NCI-H1105 (cell line): ENCODE results near the gene CDKAL1.
"Not testable (repeated sequence)": the region's sequence is repeated elsewhere in the genome, so short reads cannot be mapped to it uniquely, and the experiment has no call there.

ENCODE experiments used
- DNase-seq: peaks from one replicate; lab custom pipeline; 2025; lab: John Stamatoyannopoulos, UW

The CDKAL1 gene

DNA sequence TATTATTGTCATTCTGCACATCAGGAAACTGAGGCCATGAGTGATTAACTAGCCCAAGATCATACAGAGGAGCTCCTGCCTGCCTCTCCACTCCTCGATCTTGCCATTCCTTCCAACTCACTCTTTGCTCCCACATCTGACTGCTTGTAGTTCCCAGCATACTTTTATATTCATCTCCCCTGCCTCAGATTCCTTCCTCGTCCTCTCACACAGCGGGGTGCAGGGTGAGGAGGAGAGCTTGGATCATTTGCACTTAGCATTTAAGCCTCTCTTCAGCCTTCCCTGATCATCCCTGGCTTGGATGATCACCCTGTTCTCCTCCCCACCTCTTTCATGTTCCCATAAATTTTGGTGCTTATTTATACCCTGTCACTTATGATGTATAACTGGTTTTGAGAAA, 544.2 kb downstream of the CDKAL1 start:
- no peak for DNase-seq

DNA sequence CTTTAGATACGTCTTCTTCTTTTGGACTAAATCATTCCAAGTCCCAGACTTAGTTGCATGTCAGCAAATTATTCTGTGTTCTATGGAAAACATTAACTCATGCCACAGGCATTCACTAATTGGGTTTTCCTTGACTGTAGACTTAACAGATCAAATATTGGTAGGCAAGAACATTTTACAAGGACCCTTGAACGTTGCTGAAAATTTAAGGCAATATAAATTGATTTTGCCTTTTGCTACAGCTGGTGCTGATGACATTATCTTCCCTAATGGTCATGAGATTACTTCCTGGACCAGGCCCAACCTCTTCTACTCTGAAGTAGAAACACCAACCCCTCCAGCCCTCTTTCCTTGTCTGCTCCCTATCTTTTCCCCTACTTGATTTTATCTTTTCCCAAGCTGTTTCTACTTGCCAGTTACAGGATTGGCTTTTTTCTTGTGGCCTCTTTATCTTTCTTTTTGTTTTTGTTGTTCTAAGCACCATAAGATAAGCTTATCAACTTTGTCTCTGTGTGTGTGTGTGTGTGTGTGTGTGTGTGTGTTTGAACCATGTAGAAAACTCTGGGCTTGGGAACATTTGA, 545.3 kb downstream of the CDKAL1 start:
- no peak for DNase-seq

DNA sequence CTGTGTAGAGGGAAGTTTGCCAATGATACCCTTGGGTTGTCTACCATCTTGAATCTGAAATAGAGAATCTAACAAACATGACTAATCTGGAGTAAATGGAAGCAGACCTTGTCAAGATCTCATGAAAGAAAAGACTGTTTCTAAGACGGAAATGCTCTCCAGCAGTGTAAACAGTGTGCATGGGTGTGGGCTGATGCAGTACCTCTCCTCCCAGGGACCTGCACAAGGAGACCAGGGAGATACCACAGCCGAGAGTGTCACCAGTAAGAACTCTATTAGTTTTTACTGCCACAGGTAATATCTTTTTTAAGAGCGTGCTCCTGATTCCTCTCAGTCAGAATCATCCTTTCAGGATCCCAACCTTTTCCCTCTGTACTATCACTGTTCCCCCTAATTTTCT, 546.0 kb downstream of the CDKAL1 start:
- no peak for DNase-seq

DNA sequence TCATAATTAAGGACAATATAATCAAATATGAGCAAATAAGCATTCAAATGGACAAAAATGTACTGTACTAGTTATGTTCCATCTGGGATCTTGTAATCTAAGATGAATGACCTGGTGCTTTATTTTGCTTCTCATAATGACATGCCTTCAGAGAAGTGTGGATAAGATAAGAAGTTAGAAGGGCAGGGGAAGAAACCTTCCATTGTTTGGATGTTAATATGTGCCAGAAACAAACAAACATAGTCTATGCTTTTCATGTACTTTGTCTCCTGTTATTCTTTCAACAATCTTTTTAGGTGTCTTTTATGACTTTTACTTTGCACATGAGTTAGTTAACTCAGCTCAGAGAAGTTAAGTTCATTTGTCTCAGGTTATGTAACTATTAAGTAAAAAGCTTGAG, 547.8 kb downstream of the CDKAL1 start:
- DNase-seq: no peak

DNA sequence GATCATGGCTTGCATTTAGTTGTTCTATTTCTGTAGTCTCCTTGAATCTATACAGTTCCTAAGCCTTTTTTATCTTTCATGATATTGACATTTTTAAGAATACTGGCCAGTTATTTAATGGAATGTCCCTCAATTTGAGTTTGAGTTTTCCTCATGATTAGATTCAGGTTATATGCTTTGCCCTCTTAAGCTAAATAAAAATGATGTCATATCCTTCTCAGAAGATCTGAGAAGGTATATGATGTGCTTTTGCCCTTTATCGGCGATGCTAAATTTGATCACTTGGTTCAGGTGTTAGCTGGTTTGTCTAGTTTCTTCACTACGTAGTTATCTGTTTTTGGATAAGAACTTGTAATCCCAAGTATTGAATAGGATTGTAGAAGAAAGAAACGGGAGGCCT, 549.5 kb downstream of the CDKAL1 start:
- DNase-seq: no peak

DNA sequence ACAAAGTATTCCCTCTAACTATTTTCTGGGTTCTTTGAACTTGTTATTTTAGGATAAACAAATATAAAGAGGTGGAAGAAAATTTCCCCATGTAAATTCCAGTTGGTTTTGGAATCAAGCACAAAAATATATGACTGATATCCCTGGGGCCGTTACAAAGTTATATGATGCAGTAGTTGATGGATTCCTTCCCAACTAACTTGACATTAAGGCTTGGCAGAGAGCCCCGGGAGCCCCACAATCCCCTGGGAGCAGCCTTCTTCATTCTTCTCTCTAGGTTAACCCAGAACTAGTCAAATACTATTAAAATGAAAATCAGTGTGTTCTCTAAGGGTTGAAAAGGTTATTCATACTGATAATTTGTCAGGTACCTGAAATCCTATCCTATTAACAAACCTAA, 550.4 kb downstream of the CDKAL1 start:
- no peak for DNase-seq

DNA sequence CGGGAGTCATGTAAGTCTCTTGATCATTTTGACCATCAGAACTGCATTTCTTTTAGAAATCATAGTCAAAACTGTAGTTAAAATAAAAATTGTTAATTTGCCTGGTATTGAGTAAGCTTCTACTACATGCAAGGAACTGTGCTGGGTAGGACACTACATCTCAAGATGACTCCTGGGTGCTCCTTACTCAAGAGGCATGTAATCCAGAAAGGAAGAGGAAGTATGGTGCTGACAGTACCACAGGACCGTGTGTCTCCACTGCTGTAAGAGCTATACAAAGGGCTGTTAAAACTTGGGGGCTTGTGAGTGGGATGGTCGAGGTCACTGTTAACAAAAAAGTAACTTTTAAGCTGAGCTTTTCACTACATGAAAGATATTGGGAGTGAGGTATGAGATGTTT, 551.0 kb downstream of the CDKAL1 start:
- no peak for DNase-seq

DNA sequence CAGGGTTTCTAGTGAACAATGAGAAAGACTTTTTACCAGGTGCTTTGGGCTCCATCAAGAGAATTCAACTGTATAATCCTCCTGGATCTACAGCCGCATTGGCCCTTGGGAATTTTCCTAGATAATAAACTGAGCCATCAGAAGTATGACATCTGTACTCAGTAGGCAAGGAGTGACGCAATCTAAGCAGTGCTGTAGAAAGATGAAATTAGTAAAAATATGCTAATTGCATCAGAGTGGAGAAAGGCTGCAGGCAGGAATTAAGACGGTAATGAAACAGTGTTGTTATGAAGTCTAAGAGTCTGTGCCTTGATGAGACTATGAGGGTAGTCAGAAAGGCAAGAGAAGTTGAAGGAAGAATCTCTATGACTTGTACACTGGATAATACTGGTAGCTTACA, 551.4 kb downstream of the CDKAL1 start:
- no peak for DNase-seq

DNA sequence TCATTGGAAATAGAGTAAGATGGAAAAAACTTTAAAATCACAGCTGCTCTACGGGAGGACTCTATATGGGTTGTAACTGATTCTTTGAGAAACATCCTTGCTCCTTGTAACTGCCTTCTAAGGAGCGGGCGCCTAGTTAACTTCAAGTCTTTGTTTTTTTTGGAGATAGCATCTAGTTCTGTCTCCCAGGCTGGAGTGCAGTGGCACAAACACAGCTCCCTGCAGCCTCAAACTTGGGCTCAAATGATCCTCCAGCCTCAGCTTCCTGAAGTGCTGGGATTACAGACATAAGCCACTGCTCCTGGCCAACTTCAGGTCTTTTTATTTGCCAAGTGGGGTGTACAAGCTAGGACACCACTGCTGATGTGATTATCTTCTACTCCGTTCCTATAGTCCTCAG, 552.9 kb downstream of the CDKAL1 start:
- DNase-seq: no peak

DNA sequence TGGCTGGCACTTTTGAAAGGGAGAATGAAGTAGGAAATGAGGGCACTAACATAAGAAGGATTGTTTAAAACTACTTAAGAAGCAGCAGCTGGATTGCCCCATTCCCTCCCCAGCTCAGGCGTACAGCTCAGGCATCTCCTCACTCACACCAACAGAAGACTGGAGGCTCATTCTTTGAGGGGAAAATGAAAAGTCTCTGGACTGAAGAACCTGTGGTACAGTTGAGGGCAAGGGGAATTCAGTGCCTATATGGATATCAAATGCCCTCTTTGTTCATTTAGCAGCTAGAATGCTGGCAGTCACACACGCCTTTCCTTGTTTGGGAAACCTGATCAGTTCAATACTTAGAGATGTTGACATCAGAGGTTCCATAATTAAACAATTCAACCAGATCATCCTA, 557.2 kb downstream of the CDKAL1 start:
- DNase-seq: no peak

DNA sequence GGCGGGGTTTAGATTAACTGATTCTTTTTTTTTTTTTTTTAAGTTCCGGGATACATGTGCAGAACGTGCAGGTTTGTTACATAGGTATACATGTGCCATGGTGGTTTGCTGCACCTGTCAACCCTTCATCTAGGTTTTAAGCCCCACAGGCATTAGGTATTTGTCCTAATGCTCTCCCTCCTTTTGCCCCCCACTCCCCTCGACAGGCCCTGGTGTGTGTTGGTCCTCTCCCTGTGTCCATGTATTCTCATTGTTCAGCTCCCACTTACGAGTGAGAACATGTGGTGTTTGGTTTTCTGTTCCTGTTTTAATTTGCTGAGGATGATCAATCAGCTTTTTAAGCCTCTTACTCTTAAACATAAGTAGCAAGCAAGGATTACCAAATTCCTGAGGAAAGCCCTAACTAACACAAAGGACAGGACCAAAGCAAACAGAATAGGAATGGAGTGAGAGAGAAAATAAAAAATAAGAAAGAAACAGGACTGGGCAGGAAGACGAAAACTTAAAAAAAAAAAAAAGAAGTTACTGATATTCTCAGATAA, 558.0 kb downstream of the CDKAL1 start:
- not testable (repeated sequence) for DNase-seq

DNA sequence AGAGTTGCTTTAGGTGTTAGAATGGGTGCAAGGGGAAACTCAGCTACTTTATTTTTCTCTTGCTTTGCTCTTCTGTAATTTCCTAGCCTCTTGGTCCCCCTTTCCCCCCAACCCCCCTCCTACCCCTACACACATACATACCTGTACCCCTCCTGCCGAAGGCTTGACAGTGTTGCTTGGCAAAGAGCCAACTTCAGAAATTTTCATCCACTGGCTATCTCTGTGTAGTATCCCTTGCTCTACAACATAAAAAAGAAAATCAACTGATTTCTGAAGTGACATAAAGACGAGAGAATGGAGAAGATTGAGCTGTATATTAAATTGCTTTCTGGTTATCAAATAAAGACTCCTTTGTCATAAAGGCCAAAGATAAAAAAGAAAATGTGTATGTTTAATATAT, 561.2 kb downstream of the CDKAL1 start:
- no peak for DNase-seq

DNA sequence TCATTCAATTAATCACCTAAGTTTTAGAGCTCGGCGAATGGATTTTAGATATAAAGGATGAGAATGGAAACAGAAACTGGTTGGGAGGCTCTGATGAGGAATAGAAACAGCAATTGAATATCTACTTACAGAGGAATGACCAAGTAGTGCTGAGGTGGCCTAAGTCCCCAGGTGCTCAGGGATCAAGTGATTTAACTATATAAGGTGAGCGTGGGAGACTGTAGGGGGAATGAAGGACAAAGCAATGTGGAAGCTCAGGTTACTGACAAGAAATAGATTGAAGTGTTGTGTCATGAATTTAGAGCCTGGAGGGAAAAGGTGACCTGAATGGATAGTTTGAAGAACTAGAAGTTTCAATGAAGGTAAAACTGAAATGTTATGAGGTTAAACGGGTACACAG, 563.9 kb downstream of the CDKAL1 start:
- no peak for DNase-seq

DNA sequence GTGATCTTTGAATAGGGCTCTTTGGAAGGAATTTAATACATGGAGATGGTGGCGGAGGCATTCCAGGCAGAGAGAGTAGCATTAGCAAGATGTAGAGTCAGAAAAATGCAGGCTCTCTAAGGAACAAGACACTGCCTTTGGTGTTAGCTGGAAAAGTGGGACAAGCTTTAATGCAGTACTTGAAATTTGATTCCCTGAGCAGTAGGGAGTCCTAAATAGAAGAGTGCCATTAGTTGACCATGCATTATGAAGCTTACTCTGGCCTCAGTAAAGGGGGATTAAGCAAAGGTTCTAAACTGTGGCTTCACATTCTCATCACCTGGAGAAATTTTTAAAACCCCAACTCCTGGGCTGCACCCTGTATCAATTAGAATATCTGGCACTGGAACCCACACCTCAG, 564.5 kb downstream of the CDKAL1 start:
- DNase-seq: no peak

DNA sequence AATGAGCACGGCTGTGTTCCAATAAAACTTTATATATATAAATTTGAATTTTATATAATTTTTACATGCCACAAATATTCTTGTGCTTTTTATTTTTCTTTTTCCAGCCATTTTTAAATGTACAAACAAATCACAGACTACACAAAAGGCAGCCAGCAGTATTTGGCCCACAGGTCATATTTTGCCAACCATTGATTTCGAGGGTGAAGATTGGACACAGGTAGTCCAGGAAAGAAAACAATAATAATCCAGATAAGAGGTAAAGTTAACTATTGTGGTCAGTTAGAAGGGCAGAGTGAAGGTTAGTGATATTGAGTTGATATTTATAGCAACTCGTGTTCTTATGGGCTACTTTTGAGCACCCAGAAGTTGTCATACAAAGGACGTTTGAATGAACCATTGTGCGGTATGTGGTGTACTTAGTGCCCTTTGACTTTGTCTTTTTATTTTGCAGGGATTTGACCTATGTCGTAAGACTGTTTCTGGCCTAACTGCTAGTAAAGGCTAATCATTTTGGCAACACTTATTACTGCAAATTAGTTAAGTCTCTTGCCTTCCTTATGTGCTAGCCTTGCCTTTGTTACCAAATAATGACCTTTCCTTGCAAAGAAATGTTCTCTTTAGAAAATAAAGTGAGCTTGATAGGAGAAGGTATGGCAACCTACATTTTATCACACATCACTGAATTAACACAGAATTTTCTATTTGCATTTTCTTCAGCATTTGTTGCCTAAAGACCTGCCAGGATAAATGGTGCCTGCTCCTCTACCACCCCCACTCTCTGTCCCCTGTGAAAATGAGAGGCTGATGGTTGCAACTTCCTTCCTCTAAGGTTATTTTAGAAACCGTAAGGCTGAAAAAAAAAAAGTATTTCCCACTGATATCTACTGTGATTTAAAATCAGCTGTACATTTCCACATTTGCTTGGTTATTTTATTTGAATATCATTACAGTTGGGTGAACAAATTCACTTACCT, 565.4 kb downstream of the CDKAL1 start:
- DNase-seq: no peak

DNA sequence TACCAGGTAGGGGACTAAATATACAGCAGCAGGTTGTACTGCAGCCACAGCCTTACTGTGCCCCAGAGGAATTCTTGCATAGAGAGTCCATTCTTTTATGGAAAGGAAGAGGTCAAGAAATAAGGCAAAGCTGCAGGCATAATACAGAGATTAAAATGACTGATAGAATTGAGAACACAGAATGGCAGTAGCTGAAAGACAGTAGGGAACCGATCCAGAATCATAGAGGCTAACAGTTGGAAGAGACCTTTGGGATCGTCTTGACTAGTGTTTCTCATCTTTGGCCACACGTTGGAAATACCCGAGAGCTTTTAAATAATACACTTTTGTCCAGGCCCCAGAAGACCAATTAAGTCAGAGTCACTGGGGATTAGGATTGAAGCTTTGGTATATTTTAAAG, 566.7 kb downstream of the CDKAL1 start:
- DNase-seq: no peak

DNA sequence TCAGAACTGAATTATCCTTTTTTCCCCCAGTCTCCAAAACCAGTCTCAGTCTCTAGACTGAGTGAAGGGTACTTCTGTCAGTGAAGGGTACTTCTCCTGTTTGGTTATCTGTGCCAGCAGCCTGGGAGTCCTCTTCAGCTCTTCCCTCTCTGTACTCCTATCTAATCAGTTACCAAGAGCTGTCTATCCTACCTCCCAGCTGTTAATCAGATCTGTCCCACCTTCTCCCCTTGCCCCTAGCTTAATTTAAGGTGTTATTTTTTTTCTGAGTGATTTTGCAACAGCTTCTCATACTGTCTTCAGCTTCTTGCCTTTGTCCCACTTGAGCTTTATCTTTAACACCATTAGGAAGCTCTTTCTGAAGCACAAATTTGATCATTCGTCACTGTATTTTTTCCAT, 567.4 kb downstream of the CDKAL1 start:
- DNase-seq: no peak

DNA sequence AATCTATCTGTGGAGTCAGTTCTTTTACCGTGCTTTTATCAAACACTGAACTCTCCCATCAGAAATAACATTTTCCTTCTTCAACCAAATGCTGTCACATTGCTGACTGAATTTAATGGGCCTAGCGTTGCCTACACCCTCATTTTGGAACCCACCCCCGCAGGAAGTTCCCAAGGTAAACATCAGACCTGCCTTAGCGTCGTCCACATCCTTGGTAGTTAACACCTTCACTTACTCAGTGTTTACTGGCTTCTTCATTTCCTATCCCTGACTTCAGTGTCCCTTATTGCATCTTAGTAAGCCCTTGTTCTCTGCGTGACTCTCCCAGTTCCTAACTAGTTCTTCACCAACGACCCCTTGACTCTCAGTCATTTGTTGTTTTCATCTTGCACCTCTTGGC, 567.9 kb downstream of the CDKAL1 start:
- DNase-seq: no peak

DNA sequence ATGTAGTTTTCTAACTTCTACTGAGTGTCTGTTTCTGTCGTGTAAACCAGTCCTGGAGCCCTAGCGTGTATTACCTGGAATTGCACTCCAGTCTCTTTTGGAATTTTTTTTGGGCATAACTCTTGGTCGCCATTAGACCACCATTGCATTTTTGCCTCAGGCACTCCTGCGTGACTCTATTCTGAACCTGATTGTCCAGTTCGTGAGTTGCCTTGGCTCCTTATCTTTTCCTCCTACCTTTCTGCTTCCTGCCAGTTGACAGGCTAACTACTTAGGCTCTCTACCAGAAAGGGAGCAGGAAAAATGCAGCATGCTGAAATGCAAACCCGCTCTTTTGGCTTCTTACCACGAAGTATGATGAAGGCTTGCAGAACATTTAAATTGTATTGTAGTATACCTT, 568.4 kb downstream of the CDKAL1 start:
- no peak for DNase-seq

DNA sequence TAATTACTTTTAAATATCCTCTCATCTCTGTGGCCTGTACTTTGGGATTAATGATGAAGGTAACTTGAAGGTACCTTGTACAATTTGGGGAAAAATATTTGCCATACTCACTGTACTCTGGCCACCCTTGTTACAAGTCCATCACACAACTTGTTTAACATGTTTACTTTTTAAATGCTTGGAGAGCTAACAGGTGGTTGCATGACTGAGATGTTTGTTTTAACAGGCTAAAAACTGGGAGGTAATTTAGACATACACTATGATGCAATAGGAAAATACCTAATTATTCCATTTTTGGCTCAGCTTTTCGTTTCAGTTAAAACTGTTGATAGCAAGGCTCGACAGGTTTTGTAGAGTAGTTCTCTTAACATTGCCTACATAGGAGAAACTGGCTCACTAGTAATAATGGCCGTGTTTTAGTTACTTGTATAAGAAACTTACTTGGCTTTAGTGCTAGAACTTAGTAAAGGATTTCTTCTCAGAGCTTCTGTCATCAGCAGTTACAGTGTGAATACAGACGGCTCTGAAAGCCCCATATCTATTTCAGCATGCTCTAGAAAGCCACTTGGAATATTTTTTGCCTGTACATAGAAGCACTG, 569.5 kb downstream of the CDKAL1 start:
- peak; percentile 42 for DNase-seq

DNA sequence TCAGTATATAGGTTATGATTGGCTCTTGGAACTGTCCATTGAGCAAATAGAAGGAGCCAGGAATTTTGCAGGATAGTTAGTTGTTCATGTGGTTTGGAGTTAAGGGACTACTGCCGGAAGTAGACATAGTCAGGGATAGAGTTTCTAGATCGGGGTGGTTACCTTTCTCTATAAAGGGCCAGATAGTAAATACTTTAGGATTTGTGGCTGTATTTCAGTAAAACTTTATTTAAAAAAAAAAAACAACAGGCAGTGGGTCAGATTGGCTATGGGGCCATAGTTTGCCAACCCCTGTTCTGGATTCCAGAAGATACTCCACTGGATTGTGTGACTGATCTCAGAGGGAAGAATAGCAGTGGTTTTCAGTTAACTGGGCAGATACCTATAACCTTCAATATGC, 570.0 kb downstream of the CDKAL1 start:
- no peak for DNase-seq

DNA sequence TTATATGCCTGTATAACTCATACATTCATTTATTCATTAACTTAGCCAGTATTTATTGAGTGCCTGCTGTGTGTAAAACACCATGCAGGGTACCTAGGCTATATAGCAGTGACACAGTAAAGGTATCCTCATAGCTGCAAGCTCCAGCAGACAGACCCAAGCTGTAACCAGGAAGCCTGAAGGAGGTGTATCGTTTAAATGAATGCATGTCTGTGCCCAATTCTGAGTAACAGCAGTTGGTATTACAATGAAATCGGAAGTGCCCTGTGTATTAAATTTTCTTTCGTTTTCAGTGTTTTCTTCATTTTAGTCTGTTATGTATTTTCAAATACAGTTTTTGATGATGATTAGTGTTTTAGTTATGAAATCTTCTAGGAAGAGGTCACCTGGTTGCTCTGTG, 573.5 kb downstream of the CDKAL1 start:
- DNase-seq: no peak
